GM19463 (cell line): ENCODE results near the gene UFSP1.

Experiments
- ATAC-seq: cut with Tn5 transposase; IDR thresholded peaks from one replicate; pipeline ENCODE4 v1.9.1; 2021; ENCODE audit warnings: mild to moderate bottlenecking, moderate library complexity; ENCODE audit not compliant: unreplicated experiment

Gene UFSP1

GRCh38 chr7:100882785-100883526, 6.6 kb downstream of the UFSP1 start:
- no peak for ATAC-seq

DNA sequence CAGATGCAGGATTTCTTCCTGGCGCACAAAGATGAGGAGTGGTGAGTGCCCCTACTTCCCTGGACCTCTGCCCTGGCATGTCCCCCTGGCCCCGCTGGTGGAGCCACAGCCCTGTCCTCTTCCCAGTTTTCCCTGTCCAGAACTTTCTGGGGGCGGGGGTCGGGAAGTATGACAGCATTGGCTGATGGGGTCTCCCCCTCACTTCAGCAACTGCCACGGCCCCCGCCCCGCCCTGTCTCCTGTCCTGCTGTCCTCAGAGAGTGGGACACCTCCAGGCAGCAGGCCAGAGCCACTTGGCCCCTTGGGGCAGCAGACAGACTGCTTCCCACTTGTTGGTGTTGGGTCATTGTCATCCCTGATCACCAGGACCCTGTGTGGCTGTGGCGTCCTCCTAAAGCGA, 7.3 kb downstream of the UFSP1 start:
- no peak for ATAC-seq

- no peak for ATAC-seq
These were observed 8.4 kb downstream of the UFSP1 start for GRCh38 chr7:100881136-100881535.

DNA sequence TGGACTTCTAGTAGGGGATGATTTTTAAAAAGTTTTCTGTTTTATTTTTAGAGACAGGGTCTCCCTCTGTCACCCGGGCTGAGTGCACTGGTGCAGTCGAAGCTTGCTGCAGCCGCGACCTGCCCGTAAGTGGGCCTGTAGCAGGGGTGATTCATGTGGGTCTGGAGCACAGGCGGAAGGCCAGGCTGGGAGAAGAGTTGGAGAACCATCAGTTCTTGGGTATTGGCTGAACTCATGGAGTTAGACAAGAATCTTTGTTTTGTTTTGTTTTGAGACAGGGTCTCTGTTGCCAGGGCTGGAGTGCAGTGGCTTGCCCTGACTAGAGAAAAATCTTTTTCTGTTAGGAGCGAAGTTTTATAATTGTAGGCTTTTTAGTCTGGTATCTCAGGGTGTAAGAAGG, 8.9 kb downstream of the UFSP1 start:
- no peak for ATAC-seq

DNA sequence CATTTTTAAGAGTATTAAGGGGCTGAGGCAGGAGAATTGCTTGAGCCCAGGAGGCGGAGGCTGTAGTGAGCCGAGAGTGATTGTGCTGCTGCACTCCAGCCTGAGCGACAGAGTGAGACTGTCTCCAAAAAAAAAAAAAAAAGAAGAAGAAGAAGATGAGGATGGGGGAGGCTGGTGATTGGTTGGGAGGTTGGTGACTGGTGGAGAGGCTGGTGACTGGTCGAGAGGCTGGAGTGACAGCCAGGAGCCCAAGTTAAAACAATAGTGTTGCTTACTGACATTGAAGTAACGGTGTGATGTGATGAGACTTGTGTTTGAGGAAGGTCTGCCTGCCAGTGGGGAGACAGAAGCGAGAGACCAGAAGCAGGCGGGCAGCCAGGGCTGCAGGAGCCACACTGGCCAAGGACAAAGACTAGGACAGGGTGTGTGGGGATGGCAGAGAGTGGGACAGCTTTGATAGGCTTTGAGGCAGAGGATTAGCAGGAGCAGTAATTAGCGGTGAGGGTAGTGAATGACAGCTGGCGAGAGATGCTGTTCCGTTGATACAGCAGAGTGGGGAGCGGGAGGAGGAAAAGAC, 9.7 kb downstream of the UFSP1 start:
- no peak for ATAC-seq

DNA sequence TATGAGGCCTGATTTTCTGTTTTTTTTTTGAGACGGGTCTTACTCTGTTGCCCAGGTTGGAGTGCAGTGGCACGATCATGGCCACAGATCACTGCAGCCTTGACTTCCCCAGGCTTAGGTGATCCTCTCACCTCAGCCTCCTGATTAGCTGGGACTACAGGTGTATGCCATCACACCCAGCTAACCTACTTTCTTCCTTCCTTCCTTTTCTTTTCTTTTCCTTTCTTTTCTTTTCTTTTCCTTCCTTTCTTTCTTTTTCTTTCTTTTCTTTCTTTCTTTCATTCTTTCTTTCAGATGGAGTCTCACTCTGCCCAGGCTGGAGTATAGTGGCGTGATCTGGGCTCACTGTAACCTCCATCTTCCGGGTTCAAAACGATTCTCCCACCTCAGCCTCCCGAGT, 10.8 kb downstream of the UFSP1 start:
- no peak for ATAC-seq

- ATAC-seq, result no peak
These were observed 11.5 kb downstream of the UFSP1 start for GRCh38 chr7:100878013-100878412.

DNA sequence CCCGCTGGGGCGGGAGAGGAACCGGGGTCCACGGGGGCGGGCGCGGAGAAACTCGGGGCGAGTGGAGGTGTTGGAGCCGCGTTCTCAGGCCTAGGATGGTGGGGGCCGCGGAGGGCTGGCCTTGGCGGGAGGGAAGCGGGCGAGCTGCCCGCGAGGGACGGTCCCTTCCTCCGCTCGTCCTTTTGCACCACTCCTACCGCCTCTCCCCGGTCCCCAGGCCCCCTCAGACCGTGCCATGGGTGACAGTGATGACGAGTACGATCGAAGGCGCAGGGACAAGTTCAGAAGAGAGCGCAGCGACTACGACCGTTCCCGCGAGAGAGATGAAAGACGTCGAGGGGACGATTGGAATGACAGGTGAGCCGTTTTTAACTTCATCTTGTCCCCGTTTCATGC, 14.2 kb downstream of the UFSP1 start:
- no peak for ATAC-seq

GRCh38 chr7:100874577-100875355, 14.7 kb downstream of the UFSP1 start, which contains the start of gene SRRT:
Gene SRRT (plus strand): TSS chr7:100875103. CDS start chr7:100875591, 488 bp downstream.
- ATAC-seq, result peak; percentile 94

DNA sequence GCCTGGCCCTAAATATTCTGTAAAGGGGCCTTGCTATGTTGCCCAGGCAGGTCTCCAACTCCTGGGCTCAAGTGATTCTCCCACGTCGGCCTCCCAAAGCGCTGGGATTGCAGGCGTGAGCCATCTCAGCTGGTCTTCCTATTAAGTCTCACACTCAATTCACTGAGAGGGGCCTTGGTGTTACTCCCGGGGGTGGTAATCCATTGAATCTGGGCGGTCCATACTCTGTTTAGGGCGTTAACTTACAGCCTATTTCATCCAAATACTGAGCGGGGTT, 15.3 kb downstream of the UFSP1 start:
- ATAC-seq, result no peak

DNA sequence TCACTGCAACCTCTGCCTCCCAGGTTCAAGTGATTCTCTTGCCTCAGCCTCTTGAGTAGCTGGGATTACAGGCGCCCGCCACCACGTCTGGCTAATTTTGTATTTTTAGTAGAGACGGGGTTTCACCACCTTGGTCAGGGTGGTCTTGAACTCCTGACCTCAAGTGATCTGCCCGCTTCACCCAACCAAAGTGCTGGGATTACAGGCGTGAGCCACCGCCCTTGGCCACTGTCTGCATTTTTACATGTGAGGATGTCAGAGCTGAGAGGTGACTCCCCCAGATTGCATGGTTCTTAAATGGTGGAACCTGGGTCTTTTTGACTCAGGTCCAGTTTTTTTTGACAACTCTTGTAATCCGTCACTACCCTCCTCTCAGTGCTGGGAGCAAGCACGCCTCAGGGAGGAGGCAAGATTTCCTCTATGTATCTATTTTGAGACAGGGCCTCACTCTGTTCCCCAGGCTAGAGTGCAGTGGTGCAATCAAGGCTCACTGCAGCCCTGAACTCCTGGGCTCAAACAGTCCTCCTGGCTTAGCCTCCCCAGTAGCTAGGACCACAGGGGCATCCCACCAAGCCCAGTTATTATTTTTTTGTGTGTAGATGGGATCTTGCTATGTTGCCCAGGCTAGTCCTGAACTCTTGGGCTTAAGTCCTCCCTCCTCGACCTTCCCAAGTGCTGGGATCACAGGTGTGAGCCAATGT, 15.8 kb downstream of the UFSP1 start:
- no peak for ATAC-seq

DNA sequence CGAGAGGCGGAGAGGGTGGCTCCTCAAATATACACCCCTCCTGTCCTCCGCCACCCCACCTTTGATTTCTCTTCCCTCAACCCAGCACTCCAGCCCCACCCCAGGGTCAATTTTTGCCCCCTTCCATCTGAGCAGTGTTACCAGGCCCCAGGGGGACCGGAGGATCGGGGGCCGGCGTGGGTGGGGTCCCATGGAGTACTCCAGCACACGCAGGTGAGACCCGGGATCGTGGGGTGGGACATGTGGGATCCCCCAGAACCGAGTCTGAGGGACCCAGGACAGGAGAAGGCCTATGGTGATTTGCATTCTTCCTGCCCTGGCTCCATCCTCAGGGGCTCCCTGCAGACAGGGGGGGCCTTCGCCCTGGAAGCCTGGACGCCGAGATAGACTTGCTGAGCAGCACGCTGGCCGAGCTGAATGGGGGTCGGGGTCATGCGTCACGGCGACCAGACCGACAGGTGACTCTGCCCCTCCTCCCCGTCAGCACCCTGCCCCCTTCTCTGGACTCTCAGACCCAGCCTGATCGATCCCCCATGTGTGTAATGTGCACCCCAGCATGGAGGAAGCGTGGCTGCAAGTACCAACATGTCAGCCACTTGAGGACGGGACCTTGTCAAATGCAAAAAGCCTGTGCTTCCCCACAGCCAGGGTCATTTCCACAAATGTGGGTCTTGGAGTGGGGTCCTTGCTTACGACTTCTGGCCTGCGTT, 21.6 kb downstream of the UFSP1 start:
- ATAC-seq, result no peak

- ATAC-seq, result peak; percentile 51
These were observed 22.3 kb downstream of the UFSP1 start, which contains the start of gene TRIP6 for GRCh38 chr7:100867040-100867775. Gene TRIP6 (plus strand): TSS chr7:100867387. CDS start chr7:100867498, 111 bp downstream.

GRCh38 chr7:100866729-100867039, 22.8 kb downstream of the UFSP1 start:
- ATAC-seq, result no peak

DNA sequence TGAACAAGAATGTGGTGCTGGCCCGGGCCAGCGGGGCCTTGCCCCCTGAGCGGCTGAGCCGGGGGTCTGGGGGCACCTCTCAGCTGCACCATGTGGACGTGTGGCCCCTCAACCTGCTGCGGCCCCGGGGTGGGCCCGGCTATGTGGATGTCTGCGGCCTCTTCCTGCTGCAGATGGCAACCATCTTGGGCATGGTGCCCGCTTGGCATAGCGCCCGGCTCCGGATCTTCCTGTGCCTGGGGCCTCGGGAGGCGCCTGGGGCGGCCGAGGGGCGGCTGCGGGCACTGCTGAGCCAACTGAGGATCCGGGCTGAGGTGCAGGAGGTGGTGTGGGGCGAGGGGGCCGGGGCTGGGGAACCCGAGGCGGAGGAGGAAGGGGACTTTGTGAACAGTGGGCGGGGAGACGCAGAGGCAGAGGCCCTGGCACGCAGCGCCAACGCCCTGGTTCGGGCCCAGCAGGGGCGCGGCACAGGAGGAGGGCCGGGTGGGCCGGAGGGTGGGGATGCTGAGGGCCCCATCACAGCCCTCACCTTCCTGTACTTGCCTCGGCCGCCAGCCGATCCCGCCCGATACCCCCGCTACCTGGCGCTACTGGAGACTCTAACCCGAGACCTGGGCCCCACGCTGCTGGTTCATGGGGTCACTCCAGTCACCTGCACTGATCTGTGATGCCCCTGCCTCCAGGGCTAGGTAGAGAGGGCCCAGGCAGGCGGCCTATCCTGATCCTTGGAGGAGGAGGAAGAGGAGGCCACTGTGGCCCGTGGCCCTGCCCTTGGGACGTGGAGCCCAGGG, 23.4 kb downstream of the UFSP1 start:
- no peak for ATAC-seq

GRCh38 chr7:100865372-100865911, 24.1 kb downstream of the UFSP1 start:
- ATAC-seq, result no peak

DNA sequence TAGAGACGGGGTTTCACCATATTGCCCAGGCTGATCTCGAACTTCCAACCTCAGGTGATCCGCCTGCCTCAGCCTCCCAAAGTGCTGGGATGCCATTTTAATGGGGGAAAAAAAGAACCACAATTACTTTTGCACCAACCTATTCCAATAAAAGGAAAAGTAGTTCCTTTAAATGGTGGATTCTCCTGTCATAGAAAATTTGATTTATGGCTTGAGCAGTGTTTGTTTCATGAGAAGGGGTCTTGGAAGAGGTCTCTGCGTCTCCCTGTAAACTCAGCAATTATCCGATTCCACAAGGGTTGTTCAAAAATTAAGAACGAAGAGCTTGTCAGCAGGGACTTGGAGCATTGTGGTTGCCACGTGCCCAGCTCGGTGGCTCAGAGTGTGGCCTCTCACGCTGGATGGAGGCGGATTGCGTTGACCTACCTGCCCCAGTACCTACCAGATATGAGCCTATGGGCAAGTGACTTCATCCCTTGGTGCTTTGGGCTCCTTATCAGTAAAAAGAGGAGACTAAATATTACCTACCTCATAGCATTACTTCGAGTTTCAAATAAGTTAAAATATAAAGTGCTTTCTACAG, 25.2 kb downstream of the UFSP1 start:
- ATAC-seq, result no peak

GRCh38 chr7:100863406-100863950, 26.0 kb downstream of the UFSP1 start:
- ATAC-seq, result no peak

DNA sequence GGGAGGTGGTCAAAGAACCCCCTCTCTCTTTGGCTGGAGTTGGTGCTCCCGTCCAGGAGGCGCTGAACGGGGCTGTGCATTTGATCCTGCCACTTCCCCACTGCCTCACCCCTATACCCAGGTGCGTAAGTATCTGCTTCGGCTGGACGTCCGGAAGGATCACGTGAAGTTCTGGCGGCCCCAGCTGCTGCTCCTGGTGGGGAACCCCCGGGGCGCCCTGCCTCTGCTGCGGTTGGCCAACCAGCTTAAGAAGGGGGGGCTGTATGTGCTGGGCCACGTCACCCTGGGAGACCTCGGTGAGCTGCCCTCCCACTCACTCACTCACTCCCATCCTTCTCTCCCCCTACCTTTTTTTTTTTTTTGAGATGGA, 27.9 kb downstream of the UFSP1 start:
- ATAC-seq, result no peak
